OCI-LY3 (cell line): ENCODE data around the gene KISS1.

Source experiments
- H2AFZ ChIP-seq: fragments of 200-600, 300-600 bp; shearing (Covaris generic); 2 replicates; pipeline ENCODE4 v1.6.0; 2014; ENCODE audit warnings: antibody characterized with exemption, low read depth, low read length
- H3K27ac ChIP-seq: fragments of 200-600, 300-600 bp; sonication (generic); 2 replicates; pipeline ENCODE4 v1.5.1; 2014; ENCODE audit warnings: mild to moderate bottlenecking, low read length, moderate library complexity, mixed read lengths
- H3K27me3 ChIP-seq: fragments of 200-600, 300-600 bp; sonication (generic); 2 replicates; pipeline ENCODE4 v1.6.1; 2014; ENCODE audit warnings: low read depth, low read length, mixed read lengths
- H3K36me3 ChIP-seq: fragments of 200-600, 300-600 bp; sonication (generic); replicated peaks from 2 replicates; pipeline ENCODE3; 2014; ENCODE audit warnings: low read depth, low read length, mixed read lengths
- H3K4me1 ChIP-seq: fragments of 300-600, 200-600 bp; sonication (generic); 2 replicates; pipeline ENCODE4 v1.6.1; 2014; ENCODE audit warnings: low read length, mixed read lengths
- H3K4me2 ChIP-seq: fragments of 200-600, 300-600 bp; sonication (generic); 2 replicates; pipeline ENCODE4 v1.6.1; 2014; ENCODE audit warnings: low read length, mixed read lengths
- H3K4me3 ChIP-seq: fragments of 300-600, 200-600 bp; sonication (generic); 2 replicates; pipeline ENCODE4 v1.5.1; 2014; ENCODE audit warnings: antibody characterized with exemption, mild to moderate bottlenecking, low read length, moderate library complexity
- H3K79me2 ChIP-seq: fragments of 300-600, 200-600 bp; shearing (Covaris generic); 2 replicates; pipeline ENCODE4 v1.6.1; 2014; ENCODE audit warnings: mild to moderate bottlenecking, low read length, mixed read lengths
- H3K9ac ChIP-seq: fragments of 300-600, 200-600 bp; shearing (Covaris generic); 2 replicates; pipeline ENCODE4 v1.6.0; 2014; ENCODE audit warnings: mild to moderate bottlenecking, low read length, moderate library complexity
- H3K9me3 ChIP-seq: fragments of 200-600, 300-600 bp; shearing (Covaris generic); 2 replicates; pipeline ENCODE4 v1.6.1; 2014; ENCODE audit warnings: low read length, mixed read lengths; ENCODE audit not compliant: insufficient read depth
- H4K20me1 ChIP-seq: fragments of 200-600, 300-600 bp; sonication (generic); 2 replicates; pipeline ENCODE4 v1.6.1; 2016; ENCODE audit warnings: low read length, mixed read lengths; ENCODE audit not compliant: insufficient read depth
- CTCF ChIP-seq: fragments of 200-600, 300-600 bp; sonication (generic); IDR thresholded peaks from 2 replicates; pipeline ENCODE4 v1.5.1; 2014; ENCODE audit warnings: antibody characterized with exemption, low read length, low read depth
- EZH2phosphoT487 ChIP-seq: fragments of 200-600 bp; shearing (Covaris generic); IDR thresholded peaks from 2 replicates; pipeline ENCODE4 v1.6.1; 2018; ENCODE audit warnings: antibody characterized with exemption, mixed run types, low read depth

KISS1 gene

DNA sequence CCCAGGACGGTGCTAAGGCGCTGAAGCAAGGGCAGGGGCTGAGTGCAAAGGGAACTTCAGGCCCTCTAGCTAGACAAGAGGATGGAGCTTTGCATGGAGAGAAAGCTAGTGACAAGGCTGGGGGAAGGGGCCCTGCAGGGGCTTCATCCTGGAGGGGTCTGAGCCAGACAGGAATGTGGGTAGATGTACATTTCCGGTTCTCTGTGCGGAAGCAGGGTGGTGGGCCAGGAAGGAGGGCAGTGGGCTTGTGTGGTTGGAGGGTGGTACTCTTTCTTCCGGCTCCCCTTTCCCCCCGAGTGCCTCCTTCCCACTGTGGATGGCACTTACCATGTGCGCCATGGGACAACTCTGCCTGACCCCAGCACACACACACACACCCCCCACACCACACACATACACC lies 1.5 kb downstream of the KISS1 start:
- Histone ChIP-seq H4K20me1 (no peaks in the 10 kb centered on the region; the same call in 1 of the 2 replicates), H2AFZ (no peak overlapping the region), H3K27me3 (peaks cover 26% of the 10 kb centered on the region), H3K27ac (no peak overlapping the region), H3K4me2 (no peak overlapping the region), H3K4me3 (no peak overlapping the region), H3K36me3 (no peaks in the 10 kb centered on the region), H3K9me3 (no peaks in the 10 kb centered on the region), H3K4me1 (no peaks in the 10 kb centered on the region), H3K79me2 (no peaks in the 10 kb centered on the region), H3K9ac (no peak overlapping the region)
- TF ChIP-seq EZH2phosphoT487 = no peak

DNA sequence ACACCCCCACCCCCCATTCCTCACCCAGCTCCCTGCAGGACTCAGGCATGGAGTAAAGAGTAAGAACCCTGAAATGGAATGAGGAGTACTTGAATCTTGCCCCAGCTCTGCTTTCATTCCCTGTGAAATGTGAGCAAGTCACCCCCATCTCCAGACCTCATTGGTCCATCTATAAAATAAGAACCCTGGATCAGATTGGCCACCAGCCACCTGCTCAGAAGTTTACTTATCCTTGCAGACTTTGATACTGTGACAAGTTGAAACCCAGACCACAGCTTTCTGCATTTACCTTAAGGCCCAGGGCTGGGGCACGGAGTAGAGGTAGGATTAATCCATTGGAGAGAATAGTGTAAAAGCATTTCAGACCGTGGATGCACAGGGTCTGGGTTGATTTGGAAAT lies 2.2 kb downstream of the KISS1 start:
- H3K27me3 ChIP-seq = peaks cover 27% of the 10 kb centered on the region
- peaks cover 4% of the 10 kb centered on the region; the same call in 1 of the 2 replicates for H3K4me1 ChIP-seq
- no peaks in the 10 kb centered on the region for H3K79me2 ChIP-seq
- H3K4me3 ChIP-seq = no peak overlapping the region
- no peaks in the 10 kb centered on the region; the same call in 1 of the 2 replicates for H4K20me1 ChIP-seq
- no peak overlapping the region for H2AFZ ChIP-seq
- TF ChIP-seq CTCF = no peak
- TF ChIP-seq EZH2phosphoT487 = no peak
- H3K27ac ChIP-seq = no peak overlapping the region
- no peaks in the 10 kb centered on the region for H3K36me3 ChIP-seq
- no peak overlapping the region for H3K4me2 ChIP-seq
- no peak overlapping the region for H3K9ac ChIP-seq
- no peaks in the 10 kb centered on the region for H3K9me3 ChIP-seq

DNA sequence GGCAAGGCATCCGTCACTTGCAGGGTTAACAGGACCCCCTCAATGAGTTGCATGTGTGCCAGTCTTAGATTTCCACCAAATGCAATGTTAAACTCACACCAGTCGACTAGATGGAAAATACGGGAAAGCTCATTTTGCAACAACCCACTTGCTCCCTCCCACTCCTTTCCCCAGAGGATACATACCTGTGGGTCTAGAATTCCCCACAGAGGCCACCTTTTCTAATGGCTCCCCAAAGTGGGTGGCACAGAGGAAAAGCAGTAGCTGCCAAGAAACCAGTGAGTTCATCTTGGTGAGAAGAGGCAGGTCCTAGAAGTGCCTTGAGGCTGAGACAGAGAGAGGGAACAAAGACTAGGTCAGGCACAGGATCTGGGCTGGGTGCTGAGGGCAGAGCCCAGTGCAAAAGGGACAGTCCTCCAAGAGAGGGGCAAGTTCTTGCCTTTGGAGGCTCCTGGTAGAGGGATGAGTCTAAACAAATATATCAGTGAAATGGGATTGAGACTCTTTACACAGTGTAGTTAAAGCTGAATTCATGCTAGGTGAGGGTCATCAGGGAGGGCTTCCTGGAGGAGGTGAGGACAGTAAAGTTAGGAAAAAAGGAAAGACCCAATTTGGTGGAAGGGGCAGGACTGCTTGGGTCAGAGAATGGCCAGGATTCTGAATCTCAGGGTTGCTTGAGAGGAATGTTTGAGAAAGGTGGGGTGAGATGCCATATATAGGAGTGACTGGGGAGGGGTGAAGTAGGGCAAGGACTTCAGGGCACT lies 3.5 kb downstream of the KISS1 start:
- TF ChIP-seq EZH2phosphoT487 (no peak), CTCF (no peak)
- Histone ChIP-seq H3K27ac (no peak overlapping the region), H3K36me3 (no peaks in the 10 kb centered on the region), H3K4me3 (no peak overlapping the region), H4K20me1 (no peaks in the 10 kb centered on the region; the same call in 1 of the 2 replicates), H3K4me1 (peaks cover 4% of the 10 kb centered on the region; the same call in 1 of the 2 replicates), H3K9me3 (no peaks in the 10 kb centered on the region), H2AFZ (no peak overlapping the region), H3K79me2 (no peaks in the 10 kb centered on the region), H3K9ac (no peak overlapping the region), H3K27me3 (peaks cover 40% of the 10 kb centered on the region), H3K4me2 (no peak overlapping the region)

DNA sequence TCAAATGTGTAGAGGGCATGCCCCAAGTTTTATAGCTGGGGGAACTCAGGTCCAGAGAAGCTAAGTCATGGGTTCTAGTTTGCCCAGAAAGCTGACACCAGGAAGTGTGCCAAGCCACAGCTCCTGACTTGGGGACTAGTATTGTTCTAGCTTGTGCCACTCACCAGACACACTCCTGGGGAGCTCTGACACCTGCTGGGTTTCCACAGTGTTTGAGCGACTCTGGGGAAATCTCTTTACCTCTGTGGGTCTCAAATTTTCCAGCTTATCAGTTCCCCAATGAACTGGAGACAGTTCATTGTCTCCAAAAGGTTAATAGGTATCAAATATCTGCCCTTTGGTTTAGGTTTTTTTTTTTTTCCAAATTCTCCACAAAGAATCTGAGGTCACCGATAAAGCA lies 4.2 kb downstream of the KISS1 start:
- Histone ChIP-seq H3K27me3 (peaks cover 47% of the 10 kb centered on the region), H3K4me2 (no peak overlapping the region), H3K4me3 (no peak overlapping the region), H3K9me3 (no peaks in the 10 kb centered on the region), H2AFZ (no peak overlapping the region), H4K20me1 (no peaks in the 10 kb centered on the region; the same call in 1 of the 2 replicates), H3K36me3 (no peaks in the 10 kb centered on the region), H3K79me2 (no peaks in the 10 kb centered on the region), H3K9ac (no peak overlapping the region), H3K4me1 (peaks cover 4% of the 10 kb centered on the region; the same call in 1 of the 2 replicates), H3K27ac (no peak overlapping the region)
- TF ChIP-seq EZH2phosphoT487 (no peak), CTCF (no peak)
